OCI-LY7 (cell line): ENCODE results near the gene KRT17. TPM values are rescaled to one million over a fixed set of nuclear protein-coding genes. Genes with fewer than 3 reads are reported as not detected.
"Not testable (repeated sequence)": the region's sequence is repeated elsewhere in the genome, so short reads cannot be mapped to it uniquely, and the experiment has no call there.

Experiments
- BruUV-seq: library from RNA; stranded (reverse); fragments of 400-500 nt; replicated peaks from 2 replicates; lab custom pipeline; 2021; lab: Mats Ljungman, UMichigan
- CTCF ChIA-PET: fragments of 300-600 bp; sonication (Branson Sonifier 250); formaldehyde crosslinking; loops from one replicate; lab custom pipeline; 2022; ENCODE audit warnings: antibody characterized with exemption; ENCODE audit not compliant: unreplicated experiment; lab: Charles Lee
- POLR2A ChIA-PET: fragments of 300-600 bp; sonication (Branson Sonifier 250); formaldehyde crosslinking; loops from one replicate; lab custom pipeline; 2022; ENCODE audit warnings: antibody characterized with exemption; lab: Charles Lee
- DNase-seq: peaks from one replicate; pipeline ENCODE4 v3.0.0-alpha.2; 2015; ENCODE audit warnings: low spot score
- H2AFZ ChIP-seq: fragments of 200-600 bp; sonication (generic), shearing (Covaris generic); 2 replicates; pipeline ENCODE4 v1.6.1; 2014; ENCODE audit warnings: mild to moderate bottlenecking, antibody characterized with exemption, low read length, moderate library complexity
- H3K27ac ChIP-seq: fragments of 200-600 bp; sonication (generic); 2 replicates; pipeline ENCODE4 v1.5.1; 2014; ENCODE audit warnings: mixed run types, low read depth, mild to moderate bottlenecking, moderate library complexity, low read length, inconsistent platforms; ENCODE audit not compliant: poor library complexity, severe bottlenecking
- H3K36me3 ChIP-seq: fragments of 200-600 bp; sonication (generic); 2 replicates; pipeline ENCODE4 v1.6.1; 2014; ENCODE audit warnings: mild to moderate bottlenecking, antibody characterized with exemption, low read length, moderate library complexity, mixed read lengths; ENCODE audit not compliant: insufficient read depth
- H3K4me1 ChIP-seq: fragments of 200-600 bp; sonication (generic); 2 replicates; pipeline ENCODE4 v1.5.1; 2014; ENCODE audit warnings: mild to moderate bottlenecking, low read length; ENCODE audit not compliant: insufficient read depth, poor library complexity, severe bottlenecking
- H3K4me2 ChIP-seq: fragments of 200-600 bp; sonication (generic); 2 replicates; pipeline ENCODE4 v1.6.1; 2014; ENCODE audit warnings: mild to moderate bottlenecking, low read length
- H3K4me3 ChIP-seq: fragments of 200-600 bp; sonication (generic); 2 replicates; pipeline ENCODE4 v1.5.1; 2014; ENCODE audit warnings: mild to moderate bottlenecking, low read depth, low read length; ENCODE audit not compliant: poor library complexity, severe bottlenecking
- H3K79me2 ChIP-seq: fragments of 200-600 bp; sonication (generic); 2 replicates; pipeline ENCODE4 v1.6.1; 2016; ENCODE audit warnings: low read depth, mild to moderate bottlenecking, low read length, moderate library complexity, mixed read lengths; ENCODE audit not compliant: insufficient read depth
- H3K9me2 ChIP-seq: fragments of 200-600 bp; sonication (generic); 2 replicates; pipeline ENCODE4 v1.6.1; 2016; ENCODE audit warnings: mild to moderate bottlenecking, low read length, mixed read lengths; ENCODE audit not compliant: insufficient read depth
- H3K9me3 ChIP-seq: fragments of 200-600 bp; sonication (generic); 2 replicates; pipeline ENCODE4 v1.6.1; 2014; ENCODE audit warnings: mild to moderate bottlenecking, mixed run types, low read length, mixed read lengths
- H4K20me1 ChIP-seq: fragments of 200-600 bp; sonication (generic); 2 replicates; pipeline ENCODE4 v1.6.1; 2014; ENCODE audit warnings: mild to moderate bottlenecking, antibody characterized with exemption, low read length, moderate library complexity, mixed read lengths; ENCODE audit not compliant: insufficient read depth
- CTCF ChIP-seq: fragments of 200-600 bp; sonication (generic); conservative IDR thresholded peaks from 2 replicates; pipeline ENCODE4 v1.5.1; 2014; ENCODE audit warnings: mild to moderate bottlenecking, antibody characterized with exemption, low read length, moderate library complexity, mixed read lengths
- EZH2phosphoT487 ChIP-seq: fragments of 200-600 bp; sonication (generic); IDR thresholded peaks from 2 replicates; pipeline ENCODE4 v1.6.1; 2018; ENCODE audit warnings: low read depth, borderline replicate concordance, mild to moderate bottlenecking, mixed run types, antibody characterized with exemption, low read length, moderate library complexity, mixed read lengths
- intact Hi-C: fragments of 100-400 bp; cut with micrococcal nuclease; formaldehyde crosslinking; loops from one replicate; pipeline ENCODE4 v1.10.0; 2022; ENCODE audit not compliant: unreplicated experiment
- total RNA-seq, 2 experiments: library from RNA; depleted of rRNA in 1 of 2; stranded (reverse); fragments of >200 nt in 1 of 2; shearing (Covaris generic) in 1 of 2; gene quantifications; 2 replicates each; pipeline ENCODE4 v1.2.3, GENCODE V29; 2014 to 2022

KRT17 gene
- total RNA-seq, 2 experiments from 2014 or later = 2.1 TPM; not detected in 1

GRCh38 chr17:41621916-41622315 lies 2.5 kb downstream of the KRT17 start:
- Histone ChIP-seq H3K79me2 (no peaks in the 10 kb centered on the region), H3K4me2 (no peak overlapping the region), H3K27ac (no peak overlapping the region), H3K9me3 (no peaks in the 10 kb centered on the region), H3K9me2 (no peaks in the 10 kb centered on the region), H3K4me3 (no peak overlapping the region), H3K36me3 (no peaks in the 10 kb centered on the region), H2AFZ (no peak overlapping the region), H4K20me1 (no peaks in the 10 kb centered on the region), H3K4me1 (no peaks in the 10 kb centered on the region)
- ChIA-PET CTCF (no interaction called here), POLR2A (no interaction called here)
- no TSS peak for BruUV-seq
- DNase-seq = no peak
- TF ChIP-seq CTCF (no peak), EZH2phosphoT487 (no peak)
- intact Hi-C loops = no loop called here

GRCh38 chr17:41621435-41621817 lies 2.9 kb downstream of the KRT17 start:
- BruUV-seq, H3K4me2 ChIP-seq, CTCF ChIA-PET, intact Hi-C loops, H4K20me1 ChIP-seq, H3K79me2 ChIP-seq, H3K4me1 ChIP-seq, POLR2A ChIA-PET, H3K4me3 ChIP-seq, H3K27ac ChIP-seq, H3K36me3 ChIP-seq, DNase-seq, H3K9me2 ChIP-seq, H3K9me3 ChIP-seq, H2AFZ ChIP-seq: not testable (repeated sequence)

- TF ChIP-seq CTCF (no peak), EZH2phosphoT487 (no peak)
- Histone ChIP-seq H3K9me2 (no peaks in the 10 kb centered on the region), H3K4me2 (no peak overlapping the region), H3K4me3 (no peak overlapping the region), H3K9me3 (no peaks in the 10 kb centered on the region), H3K36me3 (no peaks in the 10 kb centered on the region), H2AFZ (no peak overlapping the region), H3K4me1 (no peaks in the 10 kb centered on the region), H3K27ac (no peak overlapping the region), H4K20me1 (no peaks in the 10 kb centered on the region), H3K79me2 (no peaks in the 10 kb centered on the region)
- ChIA-PET CTCF (no interaction called here), POLR2A (no interaction called here)
- DNase-seq = no peak
- intact Hi-C loops = no loop called here
- BruUV-seq = no TSS peak
These were observed 3.6 kb downstream of the KRT17 start for GRCh38 chr17:41620583-41621434.

GRCh38 chr17:41619927-41620582 lies 4.3 kb downstream of the KRT17 start:
- DNase-seq, H4K20me1 ChIP-seq, H3K4me1 ChIP-seq, H3K4me3 ChIP-seq, CTCF ChIA-PET, H3K79me2 ChIP-seq, POLR2A ChIA-PET, BruUV-seq, intact Hi-C loops, H3K9me2 ChIP-seq, H3K4me2 ChIP-seq, H3K27ac ChIP-seq, H3K9me3 ChIP-seq, H3K36me3 ChIP-seq, H2AFZ ChIP-seq: not testable (repeated sequence)
